HG02610 (cell line): ENCODE results near the gene ISL2.
"Not testable (repeated sequence)": the region's sequence is repeated elsewhere in the genome, so short reads cannot be mapped to it uniquely, and the experiment has no call there.

Experiments used
- ATAC-seq: cut with Tn5 transposase; IDR thresholded peaks from one replicate; pipeline ENCODE4 v1.9.1; 2021; ENCODE audit warnings: mild to moderate bottlenecking, moderate library complexity; ENCODE audit not compliant: unreplicated experiment

Gene ISL2

GRCh38 chr15:76336254-76337058 lies at the start of gene ISL2:
Gene ISL2 (plus strand): TSS chr15:76336773. CDS start chr15:76336884, 111 bp downstream.
- peak; percentile 46 for ATAC-seq

GRCh38 chr15:76289582-76289981 lies 47.0 kb upstream of the ISL2 start:
- ATAC-seq: no peak

- ATAC-seq: no peak
Measured at GRCh38 chr15:76293361-76293760, 43.2 kb upstream of the ISL2 start.

DNA sequence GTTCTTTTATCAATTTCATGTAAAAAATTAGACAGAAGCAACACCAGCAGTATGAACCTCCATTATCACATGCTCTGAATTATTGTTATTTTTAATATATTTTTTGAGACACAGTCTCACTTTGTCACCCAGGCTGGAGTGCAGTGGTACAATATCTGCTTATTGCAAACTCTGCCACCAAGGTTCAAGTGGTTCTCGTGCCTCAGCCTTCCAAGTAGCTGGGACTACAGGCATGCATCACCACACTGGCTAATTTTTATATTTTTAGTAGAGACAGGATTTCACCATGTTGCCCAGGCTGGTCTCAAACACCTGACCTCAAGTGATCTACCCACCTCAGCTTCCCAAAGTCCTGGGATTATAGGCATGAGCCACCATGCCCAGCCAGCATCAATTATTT lies 42.1 kb upstream of the ISL2 start:
- ATAC-seq: not testable (repeated sequence)

DNA sequence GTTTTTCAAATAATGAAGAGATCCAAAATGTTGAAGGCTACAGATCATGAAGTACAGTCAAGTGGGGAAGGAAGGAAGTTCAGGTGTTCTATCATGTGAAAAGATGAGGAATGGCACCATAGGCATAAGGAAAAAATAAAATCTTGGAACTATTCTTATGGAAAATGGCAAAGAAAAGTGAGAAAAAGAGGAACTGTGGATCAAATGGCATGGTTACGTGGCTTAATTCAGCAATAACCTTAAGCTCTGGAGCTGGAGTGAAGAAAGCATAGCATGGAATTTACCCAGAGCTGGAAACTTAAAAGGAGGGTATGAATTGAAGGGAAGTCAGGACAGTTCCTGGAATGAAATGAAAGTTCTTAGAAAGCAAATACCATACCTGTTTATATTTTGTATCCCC lies 39.7 kb upstream of the ISL2 start:
- no peak for ATAC-seq

GRCh38 chr15:76297951-76298350 lies 38.6 kb upstream of the ISL2 start:
- ATAC-seq: not testable (repeated sequence)

GRCh38 chr15:76298986-76299385 lies 37.6 kb upstream of the ISL2 start:
- ATAC-seq: no peak

DNA sequence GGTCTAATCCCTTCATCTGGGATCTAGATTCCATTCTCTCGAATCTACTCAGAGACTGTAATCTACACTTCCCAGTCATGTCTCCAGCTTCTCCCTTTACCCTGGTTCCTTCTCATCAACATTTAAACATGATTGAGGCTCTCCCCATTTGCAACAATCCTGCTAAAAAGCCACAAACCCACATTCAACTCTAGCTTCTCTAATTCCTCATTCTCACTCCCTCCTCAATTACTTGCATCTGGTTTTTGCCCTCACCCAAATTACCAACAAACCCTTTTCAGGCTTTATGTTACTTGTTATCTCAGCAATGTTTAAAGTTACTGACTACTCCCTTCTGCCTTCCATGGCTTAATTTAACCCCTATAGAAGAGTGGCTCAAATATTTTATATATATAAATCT lies 36.8 kb upstream of the ISL2 start:
- no peak for ATAC-seq

- no peak for ATAC-seq
Measured at GRCh38 chr15:76303909-76304308, 32.7 kb upstream of the ISL2 start.

GRCh38 chr15:76309601-76310330 lies 26.8 kb upstream of the ISL2 start:
- ATAC-seq: no peak

- peak; percentile 16 for ATAC-seq
Measured at GRCh38 chr15:76310475-76311099, 26.0 kb upstream of the ISL2 start.

- ATAC-seq: peak; percentile 96
Measured at GRCh38 chr15:76311100-76311953, 25.2 kb upstream of the ISL2 start, which contains the start of gene ETFA. Gene ETFA (minus strand): TSS chr15:76311469. CDS start chr15:76311388, 81 bp downstream.

DNA sequence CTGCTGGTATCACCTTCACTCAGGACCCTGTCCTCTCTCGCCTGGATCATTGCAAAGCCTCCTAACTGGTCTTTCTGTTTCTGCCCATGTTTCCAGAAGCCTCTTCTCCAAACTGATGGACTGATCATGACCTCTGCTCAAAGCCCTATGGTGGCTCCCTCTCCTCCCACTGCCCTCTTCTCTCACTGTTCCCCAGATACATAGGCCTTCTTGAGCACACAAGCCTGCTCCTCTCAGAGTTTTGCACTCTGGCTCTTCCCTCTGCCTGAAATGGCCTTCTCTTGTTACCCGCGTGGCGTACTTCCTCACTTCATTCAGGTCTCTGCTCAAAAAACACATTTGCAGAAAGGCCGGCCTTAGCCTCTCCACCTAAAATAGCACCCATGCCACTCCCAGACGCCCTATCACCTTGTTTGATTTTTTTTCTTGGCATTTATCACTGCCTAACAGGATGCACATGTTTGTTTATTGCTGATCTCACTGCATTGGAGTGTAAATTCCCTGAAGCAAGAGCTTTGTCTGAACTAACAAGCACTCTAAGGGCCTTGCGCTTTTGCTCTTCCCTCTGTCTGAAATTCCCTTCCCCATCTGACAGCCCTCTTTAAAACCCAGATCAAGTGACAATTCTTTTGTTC lies 23.9 kb upstream of the ISL2 start:
- no peak for ATAC-seq

- not testable (repeated sequence) for ATAC-seq
Measured at GRCh38 chr15:76313175-76313567, 23.4 kb upstream of the ISL2 start.

GRCh38 chr15:76313731-76314130 lies 22.8 kb upstream of the ISL2 start:
- ATAC-seq: no peak

DNA sequence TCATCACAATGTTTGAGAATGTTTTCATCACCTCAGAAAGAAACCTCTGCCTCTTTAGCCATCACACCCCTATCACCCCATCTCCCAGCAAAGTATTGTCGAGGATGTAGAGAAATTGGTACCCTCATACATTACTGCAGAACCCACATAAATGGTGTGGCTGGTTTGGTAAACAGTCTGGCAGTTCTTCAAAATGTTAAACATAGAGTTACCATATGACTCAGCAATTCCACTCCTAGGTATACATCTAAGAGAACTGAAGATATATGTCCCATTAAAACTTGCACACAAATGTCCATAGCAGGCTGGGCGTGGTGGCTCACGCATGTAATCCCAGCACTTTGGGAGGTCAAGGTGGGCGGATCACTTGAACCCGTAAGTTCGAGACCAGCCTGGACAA lies 16.6 kb upstream of the ISL2 start:
- ATAC-seq: no peak

DNA sequence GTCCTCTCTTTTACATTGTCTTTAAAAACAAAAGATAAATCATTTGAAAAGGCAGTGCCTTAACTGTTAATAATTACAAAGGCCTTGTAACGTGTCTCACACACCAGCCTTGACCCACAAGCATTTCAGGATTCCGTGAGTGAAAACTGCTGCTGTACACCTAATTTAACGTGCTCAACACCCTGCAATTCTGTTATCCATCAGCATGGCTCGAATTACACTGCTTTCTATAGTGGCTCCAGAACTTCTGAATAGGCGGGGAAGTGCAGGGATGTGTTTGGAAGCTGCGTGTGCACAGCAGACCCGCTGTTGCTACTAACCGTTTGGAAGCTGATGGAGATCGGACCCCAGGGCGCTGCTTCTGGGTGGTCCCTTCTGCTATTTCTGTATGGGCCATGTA lies 15.4 kb upstream of the ISL2 start:
- ATAC-seq: no peak

- no peak for ATAC-seq
Measured at GRCh38 chr15:76321602-76322001, 15.0 kb upstream of the ISL2 start.

DNA sequence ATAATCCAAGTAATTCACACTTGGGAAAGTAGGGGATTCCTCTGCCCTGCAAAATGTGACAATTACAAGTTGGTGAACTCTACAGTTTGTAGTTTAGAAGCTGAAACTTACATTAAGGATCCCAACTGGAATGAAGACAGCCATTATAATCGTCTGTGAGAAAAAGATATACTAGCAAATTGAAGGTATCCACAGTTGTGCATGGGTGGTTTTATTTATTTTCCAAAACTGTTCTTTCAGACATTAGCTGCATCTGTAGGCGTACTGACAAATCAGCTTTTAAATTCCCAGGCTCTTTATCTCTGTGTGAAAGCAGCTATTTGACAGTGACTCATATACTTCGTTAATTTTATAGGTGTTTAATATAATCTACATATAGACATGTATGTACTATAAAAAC lies 12.5 kb upstream of the ISL2 start:
- no peak for ATAC-seq

GRCh38 chr15:76325704-76326103 lies 10.9 kb upstream of the ISL2 start:
- no peak for ATAC-seq
